GM23248 (cell line): ENCODE data around the gene SART3.

Source experiments
- EZH2 ChIP-seq: fragments of 200-600 bp; sonication (generic); IDR thresholded peaks from 2 replicates; pipeline ENCODE4 v1.6.1; 2018; ENCODE audit warnings: antibody characterized with exemption, mild to moderate bottlenecking; ENCODE audit not compliant: insufficient read depth, poor library complexity, severe bottlenecking
- EZH2phosphoT487 ChIP-seq: fragments of 200-600 bp; sonication (generic); IDR thresholded peaks from 2 replicates; pipeline ENCODE4 v1.6.1; 2018; ENCODE audit warnings: antibody characterized with exemption, moderate library complexity, mild to moderate bottlenecking, low read depth; ENCODE audit not compliant: insufficient read depth

GRCh38 chr12:108565976-108566375 lies 5.0 kb upstream of the SART3 start:
- TF ChIP-seq EZH2: no peak
- no peak for TF ChIP-seq EZH2phosphoT487
